ENCODE results near the gene BATF3.

DNA sequence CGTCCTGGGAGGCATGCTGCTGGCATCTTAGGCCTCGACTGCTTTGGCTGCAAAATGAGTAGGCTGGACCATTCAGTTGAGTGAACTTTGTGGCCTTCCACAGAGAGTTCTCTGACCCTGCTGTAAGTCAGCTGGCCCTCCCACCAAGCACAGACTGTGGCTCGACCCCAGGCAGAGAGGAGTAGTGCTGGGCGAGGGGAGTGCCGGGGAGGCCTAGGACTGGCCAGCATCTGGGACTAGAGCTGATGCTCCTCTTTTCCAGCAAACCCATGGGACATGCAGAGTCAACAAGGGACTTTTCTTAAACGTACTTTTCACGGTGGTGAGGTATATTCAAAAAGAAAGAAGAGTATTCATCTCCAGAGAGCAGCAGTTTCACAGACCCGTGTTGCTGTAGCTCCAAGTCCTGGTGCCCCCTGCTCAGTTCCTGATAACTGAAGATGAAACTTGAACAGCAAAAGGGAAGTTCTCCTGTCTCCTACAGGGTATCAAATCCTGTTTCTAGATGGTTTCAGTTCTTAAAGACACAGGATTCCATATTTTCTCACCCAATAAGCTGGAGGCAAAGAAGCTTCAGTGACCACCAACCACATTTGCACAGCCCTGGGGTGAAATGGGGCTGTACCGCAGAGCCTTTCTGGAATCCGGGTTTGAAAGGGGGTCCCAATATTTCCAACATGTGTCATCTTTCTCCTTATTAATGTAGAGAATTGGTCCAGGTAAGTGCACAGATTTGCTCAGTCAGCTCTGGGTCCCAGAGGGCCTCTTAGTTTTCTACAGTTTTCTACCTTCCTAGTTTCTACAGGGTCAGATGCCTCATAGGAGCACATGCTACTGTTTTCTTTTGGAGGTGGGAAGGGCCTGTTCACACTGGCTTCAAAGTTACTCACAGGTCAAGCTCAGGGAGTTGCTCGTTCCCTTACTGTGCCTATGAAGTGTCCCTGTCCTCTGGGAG lies 20.9 kb downstream of the BATF3 start:
- no peak for TF ChIP-seq CTCF (IDR thresholded peaks at IDR 0.05; ENCODE audit: low read length)
- TF ChIP-seq EZH2 (IDR thresholded peaks at IDR 0.05; ENCODE audit: borderline replicate concordance, low read length), result no peak
